HCT116 (cell line): ENCODE data around the gene SERP1.

ENCODE experiments used
- CEBPB ChIP-seq: IDR thresholded peaks from 2 replicates; pipeline ENCODE4 v1.6.1; 2012; ENCODE audit warnings: low read depth
- EZH2 ChIP-seq: fragments of 200-600 bp; sonication (generic); IDR thresholded peaks from 2 replicates; pipeline ENCODE4 v1.6.1; 2017; ENCODE audit warnings: antibody characterized with exemption, mixed run types
- FOSL1 ChIP-seq: IDR thresholded peaks from 2 replicates; pipeline ENCODE4 v1.6.1; 2012; ENCODE audit warnings: low read depth
- POLR2A ChIP-seq: IDR thresholded peaks from 2 replicates; pipeline ENCODE4 v1.7.0; 2011; ENCODE audit warnings: borderline replicate concordance; ENCODE audit not compliant: insufficient read depth, insufficient read length; ENCODE audit errors: extremely low read depth
- POLR2AphosphoS5 ChIP-seq: IDR thresholded peaks from 2 replicates; pipeline ENCODE4 v1.6.1; 2011; ENCODE audit warnings: mild to moderate bottlenecking, low read depth, low read length, moderate library complexity
- SP1 ChIP-seq: IDR thresholded peaks from 2 replicates; pipeline ENCODE4 v1.6.1; 2012; ENCODE audit warnings: low read depth
- SRF ChIP-seq: IDR thresholded peaks from 2 replicates; pipeline ENCODE4 v1.6.1; 2012; ENCODE audit warnings: low read depth
- ZNF274 ChIP-seq: fragments of 200-500 bp; sonication (Bioruptor generic); IDR thresholded peaks from 2 replicates; pipeline ENCODE4 v1.6.1; 2014; ENCODE audit warnings: mild to moderate bottlenecking, low read depth, low read length, inconsistent platforms
- TF ChIP-seq, protein P1 (sequence below), 3 experiments: fragments of 200-600 bp in 1 of 3; sonication (generic) in 1 of 3; IDR thresholded peaks in 2 of 3; conservative IDR thresholded peaks in 1 of 3; 2 replicates each; pipeline ENCODE4 v1.5.1; 2012 to 2017; ENCODE audit warnings: low read depth in 2 of 3, low read length in 2 of 3, antibody characterized with exemption in 1 of 3, borderline replicate concordance in 1 of 3, control low read depth in 1 of 3, mild to moderate bottlenecking in 1 of 3, mixed read lengths in 1 of 3, mixed run types in 1 of 3, moderate library complexity in 1 of 3; ENCODE audit not compliant: insufficient read depth in 1 of 3

DNA sequence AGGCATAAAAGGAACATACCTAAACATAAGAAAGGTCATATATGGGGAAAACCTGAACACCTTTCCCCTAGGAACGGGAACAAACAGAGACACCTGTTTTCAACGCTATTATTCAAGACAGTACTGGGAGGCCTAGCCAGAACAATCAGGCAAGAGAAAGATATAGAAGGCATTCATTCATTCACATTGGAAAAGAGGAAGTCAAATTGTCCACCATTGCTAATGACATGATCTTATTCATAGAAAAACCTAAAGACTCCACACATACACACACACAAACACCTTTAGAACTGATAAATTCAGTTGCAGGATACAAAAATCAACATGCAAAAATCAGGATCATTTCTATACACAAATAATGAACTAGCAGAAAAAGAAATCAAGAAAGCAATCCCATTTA, 36.5 kb downstream of the SERP1 start:
- TF ChIP-seq, protein P1, sequence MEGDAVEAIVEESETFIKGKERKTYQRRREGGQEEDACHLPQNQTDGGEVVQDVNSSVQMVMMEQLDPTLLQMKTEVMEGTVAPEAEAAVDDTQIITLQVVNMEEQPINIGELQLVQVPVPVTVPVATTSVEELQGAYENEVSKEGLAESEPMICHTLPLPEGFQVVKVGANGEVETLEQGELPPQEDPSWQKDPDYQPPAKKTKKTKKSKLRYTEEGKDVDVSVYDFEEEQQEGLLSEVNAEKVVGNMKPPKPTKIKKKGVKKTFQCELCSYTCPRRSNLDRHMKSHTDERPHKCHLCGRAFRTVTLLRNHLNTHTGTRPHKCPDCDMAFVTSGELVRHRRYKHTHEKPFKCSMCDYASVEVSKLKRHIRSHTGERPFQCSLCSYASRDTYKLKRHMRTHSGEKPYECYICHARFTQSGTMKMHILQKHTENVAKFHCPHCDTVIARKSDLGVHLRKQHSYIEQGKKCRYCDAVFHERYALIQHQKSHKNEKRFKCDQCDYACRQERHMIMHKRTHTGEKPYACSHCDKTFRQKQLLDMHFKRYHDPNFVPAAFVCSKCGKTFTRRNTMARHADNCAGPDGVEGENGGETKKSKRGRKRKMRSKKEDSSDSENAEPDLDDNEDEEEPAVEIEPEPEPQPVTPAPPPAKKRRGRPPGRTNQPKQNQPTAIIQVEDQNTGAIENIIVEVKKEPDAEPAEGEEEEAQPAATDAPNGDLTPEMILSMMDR (IDR thresholded peaks at IDR 0.05 in 2 of 3, conservative IDR thresholded peaks at IDR 0.05 in 1 of 3; ENCODE audit: borderline replicate concordance in 1 of 3, insufficient read depth in 1 of 3, low read depth in 2 of 3, low read length in 2 of 3): no peak
- TF ChIP-seq EZH2 (no peak), POLR2A (no peak), POLR2AphosphoS5 (no peak), FOSL1 (no peak), ZNF274 (no peak), SP1 (no peak), SRF (no peak), CEBPB (no peak)
